ENCODE data around the gene RAB19.

GRCh38 chr7:140435252-140435895, 31.5 kb downstream of the RAB19 start:
- TF ChIP-seq POLR2A (IDR thresholded peaks at IDR 0.05) (no peak), CTCF (IDR thresholded peaks at IDR 0.05) (no peak)
